Skeletal muscle satellite cell (primary cell): Measurements from ENCODE around the gene CNR2.

Experiments
- H3K27me3 ChIP-seq: 2 replicates; pipeline ENCODE4 v1.7.0; 2013; ENCODE audit warnings: low read length; ENCODE audit not compliant: control insufficient read depth, insufficient read depth
- H3K36me3 ChIP-seq: 2 replicates; pipeline ENCODE4 v1.7.0; 2013; ENCODE audit warnings: mild to moderate bottlenecking, control low read depth, low read length; ENCODE audit not compliant: insufficient read depth
- H3K4me1 ChIP-seq: 2 replicates; pipeline ENCODE4 v1.7.0; 2013; ENCODE audit warnings: low read length; ENCODE audit not compliant: control insufficient read depth, insufficient read depth
- H3K4me2 ChIP-seq: 2 replicates; pipeline ENCODE4 v1.7.0; 2013; ENCODE audit warnings: mild to moderate bottlenecking, low read length
- H3K4me3 ChIP-seq: 2 replicates; pipeline ENCODE4 v1.7.0; 2013; ENCODE audit warnings: low read length
- H3K9ac ChIP-seq: 2 replicates; pipeline ENCODE4 v1.7.0; 2013; ENCODE audit warnings: mild to moderate bottlenecking, low read depth, low read length, moderate library complexity
- H3K9me3 ChIP-seq: replicated peaks from 2 replicates; pipeline ENCODE4 v1.7.0; 2013; ENCODE audit warnings: mild to moderate bottlenecking, control low read depth, low read length

Gene CNR2

GRCh38 chr1:23911921-23912320 lies 1.2 kb downstream of the CNR2 start:
- H3K4me1 ChIP-seq = no peaks in the 10 kb centered on the region
- H3K27me3 ChIP-seq = peaks cover 28% of the 10 kb centered on the region
- no peaks in the 10 kb centered on the region for H3K36me3 ChIP-seq
- no peaks in the 10 kb centered on the region for H3K9me3 ChIP-seq
- no peak overlapping the region for H3K4me3 ChIP-seq
- no peak overlapping the region for H3K4me2 ChIP-seq
- H3K9ac ChIP-seq = no peak overlapping the region

- Histone ChIP-seq H3K27me3 (peaks cover 33% of the 10 kb centered on the region), H3K9me3 (no peaks in the 10 kb centered on the region), H3K36me3 (no peaks in the 10 kb centered on the region), H3K4me3 (no peak overlapping the region), H3K9ac (no peak overlapping the region), H3K4me1 (no peaks in the 10 kb centered on the region), H3K4me2 (no peak overlapping the region)
Measured at GRCh38 chr1:23910553-23911246, 2.5 kb downstream of the CNR2 start.

GRCh38 chr1:23910144-23910543 lies 3.0 kb downstream of the CNR2 start:
- H3K9me3 ChIP-seq = no peaks in the 10 kb centered on the region
- H3K4me3 ChIP-seq = no peak overlapping the region
- H3K4me1 ChIP-seq = no peaks in the 10 kb centered on the region
- H3K9ac ChIP-seq = no peak overlapping the region
- peaks cover 37% of the 10 kb centered on the region for H3K27me3 ChIP-seq
- H3K36me3 ChIP-seq = no peaks in the 10 kb centered on the region
- H3K4me2 ChIP-seq = no peak overlapping the region

- Histone ChIP-seq H3K4me2 (no peak overlapping the region), H3K27me3 (peaks cover 43% of the 10 kb centered on the region), H3K9me3 (no peaks in the 10 kb centered on the region), H3K4me3 (no peak overlapping the region), H3K9ac (no peak overlapping the region), H3K4me1 (no peaks in the 10 kb centered on the region), H3K36me3 (no peaks in the 10 kb centered on the region)
Measured at GRCh38 chr1:23909412-23909811, 3.8 kb downstream of the CNR2 start.

GRCh38 chr1:23908453-23909341 lies 4.5 kb downstream of the CNR2 start:
- no peaks in the 10 kb centered on the region for H3K4me1 ChIP-seq
- peaks cover 50% of the 10 kb centered on the region for H3K27me3 ChIP-seq
- no peaks in the 10 kb centered on the region for H3K36me3 ChIP-seq
- H3K9ac ChIP-seq = no peak overlapping the region
- no peak overlapping the region for H3K4me2 ChIP-seq
- no peaks in the 10 kb centered on the region for H3K9me3 ChIP-seq
- H3K4me3 ChIP-seq = no peak overlapping the region

- Histone ChIP-seq H3K9me3 (no peaks in the 10 kb centered on the region), H3K27me3 (peaks cover 67% of the 10 kb centered on the region), H3K4me3 (no peak overlapping the region), H3K4me2 (no peak overlapping the region), H3K9ac (no peak overlapping the region), H3K36me3 (no peaks in the 10 kb centered on the region), H3K4me1 (no peaks in the 10 kb centered on the region)
Measured at GRCh38 chr1:23906731-23907130, 6.4 kb downstream of the CNR2 start.

GRCh38 chr1:23905461-23906025 lies 7.6 kb downstream of the CNR2 start:
- Histone ChIP-seq H3K4me3 (no peak overlapping the region), H3K9me3 (no peaks in the 10 kb centered on the region), H3K4me2 (no peak overlapping the region), H3K27me3 (peaks cover 66% of the 10 kb centered on the region), H3K4me1 (no peaks in the 10 kb centered on the region), H3K9ac (no peak overlapping the region), H3K36me3 (no peaks in the 10 kb centered on the region)

- Histone ChIP-seq H3K9me3 (no peaks in the 10 kb centered on the region), H3K4me1 (no peaks in the 10 kb centered on the region), H3K4me3 (no peak overlapping the region), H3K27me3 (peaks cover 70% of the 10 kb centered on the region), H3K36me3 (no peaks in the 10 kb centered on the region), H3K9ac (no peak overlapping the region), H3K4me2 (no peak overlapping the region)
Measured at GRCh38 chr1:23904748-23905357, 8.3 kb downstream of the CNR2 start.

GRCh38 chr1:23903754-23904153 lies 9.4 kb downstream of the CNR2 start:
- Histone ChIP-seq H3K9me3 (no peaks in the 10 kb centered on the region), H3K27me3 (peaks cover 59% of the 10 kb centered on the region), H3K9ac (no peak overlapping the region), H3K36me3 (no peaks in the 10 kb centered on the region), H3K4me2 (no peak overlapping the region), H3K4me3 (no peak overlapping the region), H3K4me1 (no peaks in the 10 kb centered on the region)

GRCh38 chr1:23902321-23903278 lies 10.6 kb downstream of the CNR2 start:
- Histone ChIP-seq H3K27me3 (peaks cover 55% of the 10 kb centered on the region), H3K9ac (no peak overlapping the region), H3K4me1 (no peaks in the 10 kb centered on the region), H3K9me3 (no peaks in the 10 kb centered on the region), H3K4me3 (peak overlapping the region; percentile 59), H3K36me3 (no peaks in the 10 kb centered on the region), H3K4me2 (peak overlapping the region; percentile 61)
